DND-41 (cell line): ENCODE results near the gene MOCS2.

Source experiments
- ATAC-seq: fragments of 200-7000 bp; cut with Tn5 transposase; 3 replicates; pipeline ENCODE4 v1.9.1; 2021; ENCODE audit warnings: low read depth; ENCODE audit not compliant: insufficient read depth
- DNase-seq: peaks from one replicate; pipeline ENCODE4 v3.0.0-alpha.2; 2020
- H2AFZ ChIP-seq: 2 replicates; pipeline ENCODE4 v1.6.0; 2012; ENCODE audit warnings: low read depth, low read length
- H3K27ac ChIP-seq: 2 replicates; pipeline ENCODE4 v1.5.1; 2012; ENCODE audit warnings: low read length, inconsistent platforms
- H3K27me3 ChIP-seq: fragments of 200-600 bp; sonication (generic); 2 replicates; pipeline ENCODE4 v1.6.0; 2012; ENCODE audit warnings: low read length, mild to moderate bottlenecking, inconsistent platforms; ENCODE audit not compliant: insufficient read depth, poor library complexity
- H3K36me3 ChIP-seq: 2 replicates; pipeline ENCODE4 v1.5.1; 2012; ENCODE audit warnings: low read length, inconsistent platforms; ENCODE audit not compliant: insufficient read depth
- H3K4me1 ChIP-seq: 2 replicates; pipeline ENCODE4 v1.5.1; 2012; ENCODE audit warnings: mild to moderate bottlenecking, low read length; ENCODE audit not compliant: insufficient read depth
- H3K4me2 ChIP-seq: 2 replicates; pipeline ENCODE4 v1.6.0; 2012; ENCODE audit warnings: mild to moderate bottlenecking, moderate library complexity, low read length, inconsistent platforms; ENCODE audit not compliant: insufficient read depth
- H3K4me3 ChIP-seq, 2 experiments: fragments of 200-600 bp in 1 of 2; shearing (Covaris generic) in 1 of 2; 2 replicates each; pipeline ENCODE4 v1.5.1; 2012 to 2016; ENCODE audit warnings: inconsistent platforms in 2 of 2, low read length in 2 of 2, mild to moderate bottlenecking in 2 of 2, low read depth in 1 of 2, moderate library complexity in 1 of 2
- H3K79me2 ChIP-seq: 2 replicates; pipeline ENCODE4 v1.6.0; 2012; ENCODE audit warnings: low read length, inconsistent platforms; ENCODE audit not compliant: insufficient read depth
- H3K9ac ChIP-seq: 2 replicates; pipeline ENCODE4 v1.6.0; 2012; ENCODE audit warnings: low read depth, mild to moderate bottlenecking, inconsistent platforms, low read length, moderate library complexity
- H3K9me3 ChIP-seq: 2 replicates; pipeline ENCODE4 v1.5.1; 2012; ENCODE audit warnings: low read length, moderate library complexity, mild to moderate bottlenecking, inconsistent platforms; ENCODE audit not compliant: insufficient read depth, severe bottlenecking
- H4K20me1 ChIP-seq: 2 replicates; pipeline ENCODE4 v1.6.0; 2012; ENCODE audit warnings: low read length; ENCODE audit not compliant: insufficient read depth
- CTCF ChIP-seq: IDR thresholded peaks from 2 replicates; pipeline ENCODE4 v1.5.1; 2012; ENCODE audit warnings: borderline replicate concordance, low read length, moderate library complexity, mild to moderate bottlenecking; ENCODE audit not compliant: poor library complexity, severe bottlenecking; ENCODE audit errors: extremely low read depth
- EZH2 ChIP-seq: IDR thresholded peaks from 3 replicates; pipeline ENCODE4 v1.6.1; 2012; ENCODE audit warnings: borderline replicate concordance, low read depth, mild to moderate bottlenecking, moderate library complexity, low read length, inconsistent platforms; ENCODE audit not compliant: severe bottlenecking

MOCS2 gene

GRCh38 chr5:53087621-53088121 lies 21.9 kb downstream of the MOCS2 start:
- Histone ChIP-seq H3K4me2 (no peak overlapping the region), H2AFZ (no peak overlapping the region), H3K4me3 (no peak overlapping the region), H3K9me3 (no peaks in the 10 kb centered on the region), H3K27ac (peak overlapping the region; percentile 13), H3K27me3 (no peaks in the 10 kb centered on the region), H4K20me1 (no peaks in the 10 kb centered on the region), H3K9ac (no peak overlapping the region), H3K36me3 (no peaks in the 10 kb centered on the region), H3K4me1 (peaks cover 68% of the 10 kb centered on the region), H3K79me2 (no peaks in the 10 kb centered on the region)
- TF ChIP-seq CTCF, result no peak
- TF ChIP-seq EZH2, result no peak
- no peak for DNase-seq
- no peak for ATAC-seq

DNA sequence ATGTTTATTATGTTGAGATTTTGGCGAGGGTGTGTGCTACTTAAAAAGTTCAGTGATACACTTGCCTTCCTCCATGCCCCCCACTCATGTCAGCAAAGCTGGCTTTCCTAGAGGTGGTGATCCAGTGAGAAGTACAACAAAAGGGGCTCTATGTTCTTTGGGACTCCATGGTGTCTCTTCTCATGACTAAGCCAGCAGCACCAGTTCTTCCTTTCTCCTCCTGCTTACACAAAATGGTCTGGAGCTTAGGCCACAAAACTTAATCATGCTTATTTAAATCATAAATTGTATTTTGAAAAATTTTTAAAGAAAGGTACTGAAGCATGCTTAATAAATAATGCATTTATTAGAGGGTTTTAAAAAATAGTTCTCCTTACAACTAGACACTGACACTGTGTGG lies 22.4 kb downstream of the MOCS2 start:
- Histone ChIP-seq H3K27me3 (no peaks in the 10 kb centered on the region), H3K9me3 (no peaks in the 10 kb centered on the region), H3K4me2 (no peak overlapping the region), H4K20me1 (no peaks in the 10 kb centered on the region), H3K27ac (no peak overlapping the region), H3K4me3 (no peak overlapping the region), H3K36me3 (no peaks in the 10 kb centered on the region), H3K9ac (no peak overlapping the region), H2AFZ (no peak overlapping the region), H3K79me2 (no peaks in the 10 kb centered on the region), H3K4me1 (peaks cover 74% of the 10 kb centered on the region)
- ATAC-seq, result no peak
- no peak for DNase-seq
- TF ChIP-seq CTCF (no peak), EZH2 (no peak)

DNA sequence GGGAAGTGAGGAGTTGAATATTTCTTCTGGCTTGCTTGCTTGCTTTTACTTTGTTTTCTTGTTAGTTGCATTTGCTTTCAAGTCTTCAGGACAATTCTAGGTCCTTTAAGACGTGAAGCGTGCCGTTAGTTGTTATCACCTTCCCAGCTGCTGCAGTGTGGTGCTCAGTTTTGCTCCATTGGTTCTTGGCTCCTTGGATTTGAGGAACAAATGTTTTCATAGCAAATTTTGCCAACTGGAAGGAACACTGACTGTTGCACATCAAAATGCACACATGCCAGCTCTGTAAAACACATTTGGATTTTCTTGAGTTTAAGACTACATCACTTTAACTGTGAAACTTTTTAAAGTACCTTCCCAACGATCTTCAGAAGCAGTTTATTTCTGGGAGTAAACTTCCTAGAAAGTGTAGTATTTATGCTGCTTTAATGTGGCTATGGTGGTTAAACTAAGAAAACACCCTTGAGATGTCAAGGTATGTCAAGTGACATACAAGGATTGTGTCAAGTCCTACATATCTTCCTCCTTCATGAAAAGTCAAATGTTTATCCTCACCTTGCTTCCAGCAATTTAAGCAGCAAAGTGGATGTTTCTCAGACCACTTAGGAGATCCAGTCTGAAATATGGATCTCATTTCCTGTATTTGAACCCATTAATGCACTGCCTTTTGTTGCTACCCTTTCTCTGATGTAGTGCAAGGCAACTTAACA lies 24.9 kb downstream of the MOCS2 start:
- DNase-seq (peak; percentile 49), ATAC-seq (peak; percentile 72)
- peaks cover 6% of the 10 kb centered on the region; the same call in 1 of the 2 replicates for H3K36me3 ChIP-seq
- no peaks in the 10 kb centered on the region for H4K20me1 ChIP-seq
- no peaks in the 10 kb centered on the region for H3K9me3 ChIP-seq
- H3K27me3 ChIP-seq, result no peaks in the 10 kb centered on the region
- H3K27ac ChIP-seq, result peak overlapping the region; percentile 74
- H3K79me2 ChIP-seq, result no peaks in the 10 kb centered on the region
- peaks cover 77% of the 10 kb centered on the region for H3K4me1 ChIP-seq
- peak overlapping the region; percentile 53 for H3K4me2 ChIP-seq
- H2AFZ ChIP-seq, result peak overlapping the region; percentile 5; the same call in 1 of the 2 replicates
- H3K9ac ChIP-seq, result peak overlapping the region; percentile 33
- peak overlapping the region in 1 of 2 experiments; percentile 22; a peak in 2 of 4 replicates for H3K4me3 ChIP-seq
- TF ChIP-seq EZH2 (no peak), CTCF (no peak)
